Gastroesophageal sphincter (tissue), 4 donors: ENCODE measurements around the gene MEGF6. TPM values are rescaled to one million over a fixed set of nuclear protein-coding genes. Genes with fewer than 3 reads are reported as not detected.

Experiments
- ATAC-seq: fragments of 150-250 bp; one replicate; pipeline ENCODE4 v1.9.1; 2016; ENCODE audit warnings: mild to moderate bottlenecking, moderate library complexity
- H3K27ac ChIP-seq, 4 donors: fragments of 200-600 bp; sonication (generic) in 3 of 4; 1 replicate in 3 of 4; 2 replicates in 1 of 4; pipeline ENCODE4 v1.5.1; 2016 to 2019
- H3K27me3 ChIP-seq: fragments of 200-600 bp; sonication (generic); one replicate; pipeline ENCODE4 v1.5.1; 2019
- H3K36me3 ChIP-seq, 2 donors: fragments of 200-600 bp; sonication (generic); one replicate each; pipeline ENCODE4 v1.5.1; 2019; ENCODE audit warnings: control low read depth in 1 of 2
- H3K4me1 ChIP-seq, 3 donors: fragments of 200-600 bp; sonication (generic); 1 replicate in 2 of 3; 2 replicates in 1 of 3; pipeline ENCODE4 v1.5.1; 2016 to 2019; ENCODE audit warnings: control low read depth in 2 of 3
- H3K4me3 ChIP-seq, 2 donors: fragments of 200-600 bp; sonication (generic); one replicate each; pipeline ENCODE4 v1.5.1; 2019; ENCODE audit warnings: mild to moderate bottlenecking in 1 of 2, moderate library complexity in 1 of 2
- H3K9me3 ChIP-seq, 3 donors: fragments of 200-600 bp; sonication (generic); one replicate each; pipeline ENCODE4 v1.5.1; 2017 to 2019; ENCODE audit warnings: control low read depth in 2 of 3
- EP300 ChIP-seq: sonication (generic); formaldehyde crosslinking; IDR thresholded peaks from one replicate; pipeline ENCODE4 v1.6.1; 2017; ENCODE audit warnings: antibody characterized with exemption, mild to moderate bottlenecking
- POLR2A ChIP-seq, 2 donors: fragments of 450-650 bp; IDR thresholded peaks; one replicate each; pipeline ENCODE4 v1.6.1; 2017; ENCODE audit warnings: antibody characterized with exemption in 2 of 2, mild to moderate bottlenecking in 2 of 2, moderate library complexity in 1 of 2
- POLR2AphosphoS5 ChIP-seq: sonication (generic); formaldehyde crosslinking; IDR thresholded peaks from one replicate; pipeline ENCODE4 v1.6.1; 2017; ENCODE audit warnings: antibody characterized with exemption
- WGBS, 2 donors: methylation state at CpG; one replicate each; pipeline ENCODE4 v1.1.5; 2018; ENCODE audit warnings: low coverage in 1 of 2; 5-methylcytosine and 5-hydroxymethylcytosine counted together
- total RNA-seq, 4 donors: library from RNA; depleted of rRNA; stranded (reverse); fragments of >200 nt; gene quantifications; one replicate each; pipeline ENCODE4 v1.1.0, GENCODE V29; 2016
- TF ChIP-seq, protein P1 (sequence below), 4 experiments: fragments of 200-600 bp in 2 of 4; fragments of 450-650 bp in 2 of 4; sonication (generic) in 1 of 4; IDR thresholded peaks; one replicate each; pipeline ENCODE4 v1.5.1; 2017 to 2019; ENCODE audit warnings: antibody characterized with exemption in 4 of 4, mild to moderate bottlenecking in 2 of 4, moderate library complexity in 2 of 4

Gene MEGF6
- total RNA-seq, 4 donors from 2014 or later, result 4.7 to 15.5 (median 10.8) TPM

DNA sequence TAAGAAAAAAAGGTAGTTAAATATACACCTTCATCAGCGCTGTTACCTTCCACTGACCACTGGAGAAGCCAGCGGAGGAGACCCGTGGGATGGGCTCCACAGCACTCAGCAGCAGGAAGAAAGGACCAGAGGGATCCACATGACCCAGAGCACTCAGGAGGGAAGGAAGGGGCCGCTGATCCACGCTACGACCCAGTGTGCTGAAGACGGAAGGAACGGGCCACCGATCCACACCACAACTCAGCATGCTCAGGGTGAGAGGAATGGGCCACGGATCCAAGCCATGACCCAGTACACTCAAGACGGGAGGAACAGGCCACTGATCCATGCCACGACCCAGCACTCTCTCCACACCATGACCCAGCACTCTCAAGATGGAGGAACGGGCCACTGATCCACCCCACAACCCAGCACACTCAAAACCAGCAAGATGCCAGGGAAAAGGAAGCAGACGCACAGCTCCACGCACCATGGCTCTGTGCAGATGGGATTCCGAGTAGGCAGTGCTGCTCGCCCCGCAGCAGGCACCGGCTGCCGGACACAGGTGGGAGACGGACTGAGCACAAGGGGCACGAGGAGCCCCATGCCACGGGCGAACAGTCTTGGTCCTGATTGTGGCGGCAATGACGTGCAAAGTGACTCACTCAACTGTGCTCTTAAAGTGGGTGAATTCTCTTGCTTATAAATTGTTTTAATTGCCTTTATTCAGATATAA, 29.9 kb upstream of the MEGF6 start:
- peaks cover 0 to 94% of the 10 kb centered on the region in 2 donors for H3K36me3 ChIP-seq
- H3K27me3 ChIP-seq, result no peaks in the 10 kb centered on the region

DNA sequence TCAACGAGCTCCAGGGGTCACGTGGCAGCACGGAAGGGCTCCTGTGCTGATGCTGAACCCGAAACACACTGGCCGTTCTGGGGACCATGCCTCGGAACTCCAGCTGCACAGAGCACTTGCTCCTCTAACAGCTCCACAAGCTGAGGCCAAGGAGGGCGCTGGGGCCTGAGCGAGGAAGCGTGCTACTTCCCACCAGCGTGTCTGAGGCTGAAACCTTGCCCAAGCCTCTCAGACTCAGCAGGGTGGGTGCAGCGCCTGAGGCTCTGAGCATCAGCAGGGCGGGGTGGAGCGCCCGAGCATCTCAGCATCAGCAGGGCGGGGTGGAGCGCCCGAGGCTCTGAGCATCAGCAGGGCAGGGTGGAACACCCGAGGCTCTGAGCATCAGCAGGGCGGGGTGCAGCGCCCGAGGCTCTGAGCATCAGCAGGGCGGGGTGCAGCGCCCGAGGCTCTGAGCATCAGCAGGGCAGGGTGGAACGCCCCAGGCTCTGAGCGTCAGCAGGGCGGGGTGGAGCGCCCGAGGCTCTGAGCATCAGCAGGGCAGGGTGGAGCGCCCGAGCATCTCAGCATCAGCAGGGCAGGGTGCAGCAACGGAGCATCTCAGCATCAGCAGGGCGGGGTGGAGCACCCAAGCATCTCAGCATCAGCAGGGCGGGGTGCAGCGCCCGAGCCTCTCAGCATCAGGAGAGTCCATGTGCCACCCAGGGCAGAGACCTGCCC, 29.0 kb upstream of the MEGF6 start:
- Histone ChIP-seq H3K9me3 (no peaks in the 10 kb centered on the region), H3K4me1 (no peaks in the 10 kb centered on the region), H3K4me3 (no peak overlapping the region), H3K27ac (no peak overlapping the region), H3K36me3 (peaks cover 0 to 94% of the 10 kb centered on the region in 2 donors), H3K27me3 (no peaks in the 10 kb centered on the region)
- TF ChIP-seq, protein P1, sequence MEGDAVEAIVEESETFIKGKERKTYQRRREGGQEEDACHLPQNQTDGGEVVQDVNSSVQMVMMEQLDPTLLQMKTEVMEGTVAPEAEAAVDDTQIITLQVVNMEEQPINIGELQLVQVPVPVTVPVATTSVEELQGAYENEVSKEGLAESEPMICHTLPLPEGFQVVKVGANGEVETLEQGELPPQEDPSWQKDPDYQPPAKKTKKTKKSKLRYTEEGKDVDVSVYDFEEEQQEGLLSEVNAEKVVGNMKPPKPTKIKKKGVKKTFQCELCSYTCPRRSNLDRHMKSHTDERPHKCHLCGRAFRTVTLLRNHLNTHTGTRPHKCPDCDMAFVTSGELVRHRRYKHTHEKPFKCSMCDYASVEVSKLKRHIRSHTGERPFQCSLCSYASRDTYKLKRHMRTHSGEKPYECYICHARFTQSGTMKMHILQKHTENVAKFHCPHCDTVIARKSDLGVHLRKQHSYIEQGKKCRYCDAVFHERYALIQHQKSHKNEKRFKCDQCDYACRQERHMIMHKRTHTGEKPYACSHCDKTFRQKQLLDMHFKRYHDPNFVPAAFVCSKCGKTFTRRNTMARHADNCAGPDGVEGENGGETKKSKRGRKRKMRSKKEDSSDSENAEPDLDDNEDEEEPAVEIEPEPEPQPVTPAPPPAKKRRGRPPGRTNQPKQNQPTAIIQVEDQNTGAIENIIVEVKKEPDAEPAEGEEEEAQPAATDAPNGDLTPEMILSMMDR (IDR thresholded peaks at IDR 0.05), result no peak
- TF ChIP-seq EP300, result no peak
- TF ChIP-seq POLR2A (IDR thresholded peaks at IDR 0.05), result no peak
- no peak for TF ChIP-seq POLR2AphosphoS5
- no peak for ATAC-seq
- WGBS, 2 donors, result 87% methylated on average over 8 of the region's 36 CpGs; no CpG with 5 or more reads in 1 of the 2 donors

More for the DNA sequence above, 29.9 kb upstream of the MEGF6 start:
- no peak for ATAC-seq
- TF ChIP-seq POLR2A (IDR thresholded peaks at IDR 0.05) (no peak), EP300 (no peak), POLR2AphosphoS5 (no peak)
- TF ChIP-seq, protein P1 (IDR thresholded peaks at IDR 0.05), result no peak
- no peak overlapping the region for H3K27ac ChIP-seq
- no peaks in the 10 kb centered on the region for H3K4me1 ChIP-seq
- 90 to 100% methylated on average over 4 of the region's 26 CpGs for WGBS, 2 donors
- H3K4me3 ChIP-seq, result no peak overlapping the region
- H3K9me3 ChIP-seq, result no peaks in the 10 kb centered on the region

DNA sequence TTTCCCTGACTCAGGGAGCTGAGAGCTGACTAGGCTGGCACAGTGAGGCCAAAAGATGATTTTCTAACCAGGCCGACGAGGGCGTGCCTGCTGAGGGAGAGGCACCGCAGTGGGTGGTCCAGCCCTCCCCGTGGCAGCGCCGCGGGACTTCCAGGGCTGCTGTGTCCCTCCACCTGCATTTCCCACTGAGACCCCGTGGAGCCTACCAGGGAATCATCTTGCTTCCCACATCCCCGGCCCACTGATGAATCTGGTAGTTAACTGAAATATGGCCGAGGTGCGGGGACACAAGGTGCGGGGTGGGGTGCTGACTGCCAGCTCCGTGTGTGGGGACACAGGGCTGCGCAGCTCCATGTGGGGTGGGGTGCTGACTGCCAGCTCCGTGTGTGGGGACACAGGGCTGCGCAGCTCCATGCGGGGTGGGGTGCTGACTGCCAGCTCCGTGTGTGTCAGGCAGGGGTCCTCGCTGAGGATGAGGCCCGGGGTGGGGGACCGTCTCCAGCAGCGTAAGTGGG, 28.1 kb upstream of the MEGF6 start:
- Histone ChIP-seq H3K27ac (no peak overlapping the region), H3K36me3 (peaks cover 0 to 94% of the 10 kb centered on the region in 2 donors), H3K27me3 (no peaks in the 10 kb centered on the region), H3K9me3 (no peaks in the 10 kb centered on the region), H3K4me3 (no peak overlapping the region), H3K4me1 (no peaks in the 10 kb centered on the region)
- no CpG with 5 or more reads among the region's 23 CpGs for WGBS, 2 donors
- no peak for TF ChIP-seq POLR2AphosphoS5
- TF ChIP-seq, protein P1 (IDR thresholded peaks at IDR 0.05), result no peak
- no peak for TF ChIP-seq POLR2A (IDR thresholded peaks at IDR 0.05)
- no peak for TF ChIP-seq EP300
- no peak for ATAC-seq

DNA sequence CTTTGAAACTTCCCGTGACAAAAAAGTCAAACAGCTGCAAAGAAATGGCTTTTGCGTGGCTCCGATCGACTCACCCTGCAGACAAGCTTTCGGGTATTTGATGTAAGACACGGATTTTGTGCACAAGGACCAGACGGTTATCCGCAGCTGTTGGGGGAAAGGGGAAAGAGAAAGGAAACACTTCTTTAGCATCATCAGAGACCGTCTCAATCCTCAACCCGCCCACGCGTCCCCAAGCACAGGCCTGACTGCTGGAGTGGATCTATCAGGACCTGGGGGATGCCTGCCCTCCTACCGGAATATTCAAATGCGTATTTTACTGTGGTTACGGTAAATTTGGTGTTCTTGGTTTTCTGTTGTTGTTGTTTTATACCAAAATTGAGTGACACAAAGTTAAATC, 27.4 kb upstream of the MEGF6 start:
- Histone ChIP-seq H3K36me3 (peaks cover 0 to 98% of the 10 kb centered on the region in 2 donors), H3K9me3 (no peaks in the 10 kb centered on the region), H3K4me1 (no peaks in the 10 kb centered on the region), H3K27ac (no peak overlapping the region), H3K27me3 (no peaks in the 10 kb centered on the region), H3K4me3 (no peak overlapping the region)
- no peak for TF ChIP-seq POLR2AphosphoS5
- TF ChIP-seq EP300, result no peak
- TF ChIP-seq POLR2A (IDR thresholded peaks at IDR 0.05), result no peak
- TF ChIP-seq, protein P1 (IDR thresholded peaks at IDR 0.05), result no peak
- WGBS, 2 donors, result 91 to 100% methylated on average over 2 to 11 of the region's 15 CpGs
- no peak for ATAC-seq
